Stimulated activated CD8-positive, alpha-beta memory T cell treated with anti-CD3 and anti-CD28 coated beads, Interleukin-15, amount 100 ng/mL, for 4 hours (primary cell): ENCODE measurements around the gene CD22.
"Not testable (repeated sequence)": the region's sequence is repeated elsewhere in the genome, so short reads cannot be mapped to it uniquely, and the experiment has no call there.

Experiments
- DNase-seq, 2 donors: peaks; one replicate each; pipeline ENCODE4 v3.0.0-alpha.2; 2020; ENCODE audit warnings: low read depth in 2 of 2

Gene CD22

GRCh38 chr19:35328851-35329285 lies at the start of gene CD22:
CD22 (plus strand) TSS chr19:35329187; CDS start chr19:35332041, 2,854 bp downstream.
- no peak for DNase-seq

- DNase-seq, result no peak
Observed at GRCh38 chr19:35279374-35279773, 49.6 kb upstream of the CD22 start.

- no peak for DNase-seq
Observed at GRCh38 chr19:35279985-35280821, 48.8 kb upstream of the CD22 start.

GRCh38 chr19:35281303-35281702 lies 47.7 kb upstream of the CD22 start:
- DNase-seq, result no peak

- no peak for DNase-seq
Observed at GRCh38 chr19:35284153-35285094, 44.6 kb upstream of the CD22 start.

- DNase-seq, result no peak
Observed at GRCh38 chr19:35285095-35285449, 43.9 kb upstream of the CD22 start.

GRCh38 chr19:35285465-35285864 lies 43.5 kb upstream of the CD22 start:
- not testable (repeated sequence) for DNase-seq

- DNase-seq, result not testable (repeated sequence)
Observed at GRCh38 chr19:35286101-35286500, 42.9 kb upstream of the CD22 start.

- DNase-seq, result no peak
Observed at GRCh38 chr19:35287713-35288112, 41.3 kb upstream of the CD22 start.

- DNase-seq, result no peak
Observed at GRCh38 chr19:35288331-35288730, 40.7 kb upstream of the CD22 start.

- no peak for DNase-seq
Observed at GRCh38 chr19:35288906-35289305, 40.1 kb upstream of the CD22 start.

GRCh38 chr19:35290381-35291127 lies 38.4 kb upstream of the CD22 start:
- no peak for DNase-seq

GRCh38 chr19:35291259-35291658 lies 37.7 kb upstream of the CD22 start:
- DNase-seq, result no peak

GRCh38 chr19:35291916-35292315 lies 37.1 kb upstream of the CD22 start, which contains the start of gene MAG:
MAG (plus strand) TSS chr19:35292161; CDS start chr19:35295409, 3,248 bp downstream.
- no peak for DNase-seq

GRCh38 chr19:35292421-35293362 lies 36.3 kb upstream of the CD22 start:
- no peak for DNase-seq

- DNase-seq, result no peak
Observed at GRCh38 chr19:35293363-35293739, 35.6 kb upstream of the CD22 start.

- no peak for DNase-seq
Observed at GRCh38 chr19:35293808-35294207, 35.2 kb upstream of the CD22 start.

GRCh38 chr19:35294328-35294727 lies 34.7 kb upstream of the CD22 start:
- no peak for DNase-seq

GRCh38 chr19:35294859-35295791 lies 33.9 kb upstream of the CD22 start:
- DNase-seq, result no peak
